Measurements from ENCODE around the gene GSTA2.
"Not testable (repeated sequence)": the region's sequence is repeated elsewhere in the genome, so short reads cannot be mapped to it uniquely, and the experiment has no call there.

The GSTA2 gene

DNA sequence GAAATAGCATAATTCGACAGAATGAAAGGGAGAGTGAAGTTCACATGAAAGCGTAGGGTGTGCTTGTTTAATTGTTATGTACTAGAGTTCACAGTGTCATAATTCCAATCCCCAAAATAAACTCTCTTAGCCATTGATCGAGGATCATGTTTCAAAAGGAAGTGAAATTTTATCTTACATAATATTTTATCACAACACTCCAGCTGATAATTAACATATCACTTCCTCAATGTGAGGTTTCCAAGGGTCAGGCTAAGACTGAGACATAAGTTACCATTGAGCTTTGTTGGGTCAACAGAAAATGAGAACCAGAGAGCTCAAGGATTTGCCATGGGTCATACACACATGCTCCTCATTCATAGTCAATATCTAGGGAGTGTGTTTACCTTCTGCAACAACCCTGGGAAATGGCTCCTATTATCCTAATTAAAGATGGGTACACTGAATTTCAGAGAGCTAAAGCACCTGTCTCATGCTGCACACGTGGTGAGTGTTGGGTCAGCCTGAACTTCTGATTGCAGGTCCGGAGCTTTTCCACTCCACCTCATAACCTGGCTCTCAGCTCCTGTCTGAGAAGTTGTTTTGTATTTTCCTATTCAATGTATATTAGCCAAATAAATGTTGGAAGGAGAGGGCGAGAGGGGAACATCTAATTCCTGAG, 3.0 kb downstream of the GSTA2 start:
- DNase-seq (ENCODE audit: low read depth): no peak

DNA sequence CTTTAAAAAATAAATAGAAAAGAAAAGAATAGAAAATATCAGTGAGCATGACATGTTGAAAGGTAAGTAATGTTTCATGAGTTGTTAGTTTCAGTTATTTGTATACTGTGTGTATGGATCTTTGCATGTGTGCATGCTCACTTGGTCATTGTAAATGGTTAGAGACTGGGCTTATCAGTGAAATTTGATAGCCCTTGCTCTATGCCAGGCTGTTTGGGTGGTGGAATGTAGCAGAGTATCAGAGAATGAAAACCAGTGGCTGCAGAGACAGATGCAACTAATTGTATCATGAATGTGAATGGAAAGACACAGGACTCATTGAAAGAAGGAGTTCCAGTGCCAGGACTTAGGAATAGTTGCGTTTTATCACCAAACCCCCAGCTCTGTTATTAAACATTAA, 4.2 kb downstream of the GSTA2 start:
- DNase-seq (ENCODE audit: low read depth): no peak

DNA sequence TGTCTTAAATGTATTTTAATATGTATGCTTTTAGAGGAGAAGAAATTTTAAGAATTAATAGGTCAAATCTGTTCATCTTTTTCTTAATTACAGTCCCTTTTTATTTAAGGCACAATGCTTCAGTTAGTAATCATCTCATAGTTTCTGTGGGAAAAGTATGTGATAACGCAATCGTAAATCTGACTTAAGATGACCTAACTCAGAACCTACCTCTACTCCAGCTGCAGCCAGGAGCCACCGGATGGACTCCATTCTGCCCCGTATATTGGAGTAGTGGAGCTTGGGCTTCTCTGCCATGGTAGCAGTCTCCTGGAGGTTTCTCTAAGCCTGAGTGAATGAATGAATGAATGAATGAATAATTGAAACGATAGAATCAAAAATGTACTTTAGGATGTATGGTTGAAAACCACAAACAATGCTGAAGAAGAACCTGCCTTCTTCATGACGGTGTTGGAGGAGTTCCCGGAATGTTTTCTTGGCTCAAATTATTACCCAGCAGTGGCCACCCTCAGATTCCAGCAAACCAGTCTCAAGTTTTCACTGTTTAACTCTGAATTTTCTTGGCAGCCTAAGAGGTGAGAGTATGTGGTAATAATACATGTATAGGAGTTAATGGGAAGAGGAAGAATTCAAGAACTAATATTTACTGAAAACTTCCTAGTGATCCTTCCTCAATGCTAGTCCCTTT, 5.5 kb downstream of the GSTA2 start:
- not testable (repeated sequence) for DNase-seq (ENCODE audit: low read depth)

DNA sequence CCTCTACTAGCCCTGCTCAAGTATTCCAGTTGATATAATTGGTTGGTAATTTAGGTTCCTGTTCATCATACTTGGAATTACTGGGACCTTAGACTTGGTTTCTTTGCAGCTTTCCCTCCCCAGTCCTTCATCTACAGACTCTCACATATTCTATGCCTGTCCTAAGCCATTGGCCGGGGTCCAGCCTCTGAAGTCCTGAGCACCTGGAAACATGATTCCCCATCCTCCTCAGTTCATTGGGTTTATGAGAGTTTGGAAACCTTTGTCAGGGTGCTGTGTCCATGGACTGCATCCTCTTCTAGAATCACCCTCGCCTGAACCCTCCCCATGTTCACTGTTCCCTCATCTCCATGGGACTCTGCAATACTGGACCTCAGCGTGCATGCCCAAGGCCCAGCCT, 8.8 kb downstream of the GSTA2 start:
- no peak for DNase-seq (ENCODE audit: low read depth)

DNA sequence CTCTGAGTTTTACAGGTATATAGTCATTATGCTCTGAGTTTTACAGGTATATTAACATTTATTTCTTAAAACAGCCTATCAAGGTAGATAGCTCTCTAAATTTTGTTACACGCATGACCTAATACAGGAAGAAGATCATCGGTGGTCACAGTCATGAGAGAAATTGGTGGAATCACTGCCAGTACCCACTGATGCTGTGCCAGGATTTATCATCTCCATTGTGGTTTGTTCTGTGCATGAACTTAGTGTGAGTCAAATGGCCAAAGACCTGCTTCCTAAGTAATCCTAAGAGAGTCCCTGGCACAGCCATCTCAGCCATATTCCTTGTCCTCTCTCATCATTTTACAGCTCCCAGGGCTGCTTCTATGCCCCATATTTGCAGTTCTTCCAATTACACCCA, 10.1 kb downstream of the GSTA2 start:
- DNase-seq (ENCODE audit: low read depth): not testable (repeated sequence)

DNA sequence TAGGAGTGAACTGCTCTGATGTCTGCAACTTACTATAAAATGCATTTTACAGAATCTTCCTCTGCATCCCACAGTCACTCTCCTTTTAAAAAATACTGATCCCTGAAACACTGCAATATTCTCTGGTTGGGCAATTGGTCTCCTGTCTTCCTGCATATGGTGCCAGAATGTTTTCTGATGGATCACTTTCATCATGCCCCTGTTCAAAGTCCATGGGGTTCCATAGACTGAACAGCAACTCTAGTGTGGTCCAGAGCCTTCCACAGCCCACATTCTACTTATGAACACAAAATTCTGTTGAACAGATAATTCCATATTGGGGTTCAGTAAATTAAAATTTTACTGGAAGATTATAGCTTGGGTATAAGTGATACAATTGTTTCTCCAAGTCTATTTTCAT, 11.0 kb downstream of the GSTA2 start:
- DNase-seq (ENCODE audit: low read depth): no peak

DNA sequence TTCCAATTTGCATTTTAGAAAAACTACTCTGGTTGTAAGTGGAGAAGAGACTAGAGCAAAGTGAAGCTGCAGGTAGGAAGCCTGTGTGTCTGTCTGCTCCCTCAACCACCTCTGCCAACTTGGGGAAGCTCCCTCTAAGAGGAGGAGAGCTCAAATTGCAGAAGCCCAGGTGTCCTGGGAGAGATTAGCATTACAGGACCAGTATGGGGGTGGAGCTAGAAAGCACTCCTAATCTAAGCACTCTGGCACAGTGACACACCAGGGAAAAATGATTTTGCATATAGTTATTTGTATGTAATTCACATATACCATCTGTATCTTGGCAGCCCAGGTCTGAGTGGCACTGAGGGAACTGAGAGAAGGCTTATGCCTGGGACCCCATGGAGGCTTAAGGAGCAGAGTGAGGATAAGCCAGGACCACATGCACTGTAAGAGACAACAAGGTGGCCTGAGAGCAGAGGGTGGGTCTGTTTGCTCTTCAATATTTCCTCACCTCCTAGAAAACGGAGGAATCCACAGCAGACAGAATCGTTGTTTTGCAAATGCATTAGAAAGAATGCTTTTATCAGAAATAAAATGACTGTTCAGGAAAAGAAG, 13.6 kb downstream of the GSTA2 start:
- no peak for DNase-seq (ENCODE audit: low read depth)

DNA sequence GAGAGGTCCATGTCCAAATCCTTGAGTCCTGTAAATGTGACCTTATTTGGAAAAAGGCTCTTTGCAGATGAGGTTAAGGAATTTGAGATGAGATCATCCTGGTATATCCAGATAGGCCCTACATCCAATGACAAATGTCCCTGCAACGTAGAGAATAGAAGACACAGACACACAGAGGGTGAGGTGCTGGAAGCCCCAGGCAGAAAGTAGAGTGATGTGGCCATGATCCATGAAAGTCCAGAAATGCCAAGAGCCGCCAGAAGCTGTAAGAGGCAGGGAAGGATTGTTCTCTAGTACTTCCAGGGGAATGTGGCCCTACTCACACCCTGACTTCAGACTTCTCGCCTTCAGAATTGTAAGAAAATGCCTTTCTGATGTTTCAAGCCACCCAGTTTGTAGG, 16.0 kb downstream of the GSTA2 start:
- not testable (repeated sequence) for DNase-seq (ENCODE audit: low read depth)

DNA sequence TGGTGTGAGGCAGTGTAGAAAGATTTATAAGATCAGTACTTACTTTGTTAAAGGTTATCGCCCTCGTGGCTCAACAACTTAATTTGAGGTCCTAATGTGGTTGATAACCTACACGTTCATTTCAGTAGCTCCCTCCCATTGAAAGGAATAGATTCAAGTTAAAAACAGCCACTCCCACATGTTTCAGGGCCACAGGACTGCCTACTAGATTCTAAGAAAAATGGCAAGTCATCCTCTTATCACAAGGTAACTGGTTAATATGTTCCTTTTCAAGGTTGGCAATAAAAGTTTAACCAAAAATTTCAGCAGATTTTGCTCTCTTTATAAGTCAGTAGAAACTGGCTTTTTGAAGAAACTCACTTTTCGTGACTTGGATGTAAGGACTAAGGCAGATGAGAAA, 17.1 kb downstream of the GSTA2 start:
- no peak for DNase-seq (ENCODE audit: low read depth)

DNA sequence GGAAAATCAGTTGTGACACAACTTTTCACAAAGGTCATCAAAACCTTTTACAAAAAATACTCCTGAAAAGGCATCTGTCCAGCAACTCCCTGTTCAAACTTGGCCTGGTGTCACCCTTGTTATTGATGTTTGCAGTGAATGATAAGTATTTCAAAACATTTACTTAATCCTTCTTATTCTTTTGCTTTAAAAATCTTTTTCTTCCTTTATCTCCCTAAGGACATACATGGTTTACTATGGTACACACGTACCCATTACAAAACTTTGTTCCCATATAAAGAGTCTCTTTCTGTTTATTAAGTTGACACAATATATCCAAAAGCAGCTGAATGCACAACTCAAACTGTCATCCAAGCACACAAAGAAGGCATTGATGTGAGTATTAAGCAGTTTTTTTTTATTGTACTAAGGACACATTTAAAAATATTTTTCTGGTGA, 17.5 kb downstream of the GSTA2 start:
- DNase-seq (ENCODE audit: low read depth): no peak

DNA sequence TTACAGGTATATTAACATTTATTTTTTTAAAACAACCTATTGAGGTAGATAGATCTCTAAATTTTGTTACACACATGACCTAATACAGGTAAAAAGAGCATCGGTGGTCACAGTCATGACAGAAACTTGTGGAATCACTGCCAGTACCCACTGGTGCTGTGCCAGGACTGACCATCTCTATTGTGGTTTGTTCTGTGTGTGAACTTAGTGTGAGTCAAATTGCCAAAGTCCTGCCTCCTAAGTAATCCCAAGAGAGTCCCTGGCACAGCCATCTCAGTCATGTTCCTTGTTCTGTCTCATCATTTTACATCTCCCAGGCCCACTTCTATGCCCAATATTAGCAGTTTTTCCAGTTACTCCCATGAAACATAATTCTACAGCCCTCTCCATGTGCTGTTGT, 21.4 kb downstream of the GSTA2 start:
- DNase-seq (ENCODE audit: low read depth): no peak

DNA sequence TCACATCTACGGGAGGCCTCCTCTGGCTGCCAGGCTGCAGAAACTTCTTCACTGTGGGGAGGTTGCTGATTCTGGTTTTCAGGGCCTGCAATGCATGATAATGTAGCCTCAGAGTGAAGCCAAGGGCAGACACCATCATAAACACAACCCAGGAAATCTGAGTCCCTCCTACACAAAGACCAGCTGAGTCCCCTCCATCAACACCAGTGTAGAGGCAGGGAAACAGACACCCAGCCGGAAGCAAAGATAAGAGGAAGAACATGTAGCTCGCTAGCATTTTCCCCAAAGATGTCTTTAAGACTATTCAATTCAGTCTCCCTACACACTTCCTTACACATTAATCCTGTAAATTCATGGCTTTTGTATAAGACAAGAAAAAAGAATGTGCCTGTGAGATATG, 23.6 kb downstream of the GSTA2 start:
- DNase-seq (ENCODE audit: low read depth): no peak

DNA sequence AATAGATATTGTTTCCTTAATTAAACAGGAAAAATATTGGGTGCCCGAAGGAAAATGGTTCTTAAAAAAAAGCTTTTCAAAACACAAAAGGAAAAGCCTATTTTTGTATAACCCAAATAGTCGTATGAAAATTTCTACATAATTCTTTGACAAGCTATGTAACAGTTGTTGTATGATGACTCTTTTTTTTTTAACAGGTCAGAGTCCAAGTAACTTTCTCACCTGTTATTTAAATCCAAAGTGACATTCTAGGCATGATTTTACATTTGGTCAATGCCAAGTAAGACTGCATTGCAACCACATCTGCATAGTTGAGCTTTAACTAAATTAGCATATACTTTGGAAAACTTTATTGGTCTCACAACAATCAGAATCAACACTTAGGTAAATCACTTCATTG, 24.1 kb downstream of the GSTA2 start:
- DNase-seq (ENCODE audit: low read depth): no peak

DNA sequence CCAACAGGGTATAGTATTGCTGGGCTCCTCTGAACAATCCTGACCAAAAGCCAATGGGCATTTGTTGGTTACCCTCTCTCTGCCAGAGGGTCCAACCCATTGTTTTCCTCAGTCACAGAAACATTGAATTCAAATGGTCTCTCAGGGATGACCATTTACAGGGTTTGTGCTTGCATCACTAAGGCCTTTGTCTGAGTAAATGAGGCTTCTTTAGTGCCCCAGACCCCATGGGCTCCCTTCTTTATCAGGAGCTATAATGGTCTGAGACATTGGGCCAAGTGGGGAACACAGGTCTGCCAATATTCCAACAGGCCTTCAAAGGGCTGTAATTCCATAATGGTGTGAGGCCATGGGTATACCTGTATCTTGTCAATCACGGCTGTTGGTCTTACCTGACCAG, 27.1 kb downstream of the GSTA2 start:
- DNase-seq (ENCODE audit: low read depth): no peak

DNA sequence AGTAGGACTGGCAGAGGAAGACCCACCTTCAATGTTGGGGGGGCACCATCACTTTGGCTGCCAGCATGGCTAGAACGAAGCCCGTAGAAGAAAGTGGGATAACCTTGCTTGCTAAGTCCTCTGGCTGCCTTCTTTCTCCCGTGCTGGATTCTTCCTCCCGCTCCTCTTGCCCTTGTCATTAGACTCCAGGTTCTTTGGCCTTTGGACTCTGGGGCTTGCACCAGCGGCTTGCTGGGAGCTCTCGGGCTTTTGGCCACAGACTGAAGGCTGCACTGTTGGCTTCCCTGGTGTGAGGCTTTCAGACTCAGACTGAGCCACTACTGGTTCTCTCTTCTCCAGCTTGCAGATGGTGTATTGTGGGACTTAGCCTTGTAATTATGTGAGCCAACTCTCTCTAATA, 28.2 kb downstream of the GSTA2 start:
- DNase-seq (ENCODE audit: low read depth): no peak

DNA sequence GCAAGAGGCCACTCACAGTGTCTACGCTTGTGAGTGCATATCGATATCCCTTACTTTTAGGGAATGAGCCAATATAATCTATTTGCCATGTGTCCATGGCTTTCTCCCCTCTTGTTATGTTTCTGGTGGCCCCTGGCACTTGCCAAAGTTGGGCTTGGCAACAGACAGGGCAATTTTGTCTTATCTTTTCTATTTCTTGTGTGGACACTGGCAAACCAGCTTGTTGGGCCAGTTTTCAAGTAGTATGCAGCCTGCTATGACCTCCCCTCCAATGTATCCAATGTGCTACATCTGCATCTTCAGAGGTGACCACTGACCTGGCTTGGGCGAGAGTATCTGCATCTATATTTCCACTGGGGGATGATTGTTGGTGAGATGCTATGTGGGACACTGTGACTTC, 29.2 kb downstream of the GSTA2 start:
- DNase-seq (ENCODE audit: low read depth): no peak

DNA sequence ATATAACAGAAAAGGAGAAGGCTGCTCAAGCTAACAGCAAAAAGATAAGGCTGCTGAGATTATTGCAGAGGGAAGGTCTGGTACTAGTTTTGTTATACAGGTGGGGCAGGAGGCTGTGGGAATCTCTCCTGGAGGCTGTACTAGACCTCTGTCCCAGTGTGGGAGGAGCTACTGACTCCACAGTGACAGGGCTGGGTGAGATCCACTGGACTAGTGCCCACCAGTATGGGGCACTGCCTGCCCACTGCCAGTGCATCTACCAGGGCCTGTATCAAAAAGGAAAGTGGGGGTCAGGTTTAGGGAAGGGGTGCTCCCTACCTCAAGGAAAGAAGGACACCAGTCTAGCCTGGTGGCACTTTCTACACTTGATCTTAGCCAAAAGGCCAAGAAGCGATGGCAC, 30.1 kb downstream of the GSTA2 start:
- DNase-seq (ENCODE audit: low read depth): no peak

DNA sequence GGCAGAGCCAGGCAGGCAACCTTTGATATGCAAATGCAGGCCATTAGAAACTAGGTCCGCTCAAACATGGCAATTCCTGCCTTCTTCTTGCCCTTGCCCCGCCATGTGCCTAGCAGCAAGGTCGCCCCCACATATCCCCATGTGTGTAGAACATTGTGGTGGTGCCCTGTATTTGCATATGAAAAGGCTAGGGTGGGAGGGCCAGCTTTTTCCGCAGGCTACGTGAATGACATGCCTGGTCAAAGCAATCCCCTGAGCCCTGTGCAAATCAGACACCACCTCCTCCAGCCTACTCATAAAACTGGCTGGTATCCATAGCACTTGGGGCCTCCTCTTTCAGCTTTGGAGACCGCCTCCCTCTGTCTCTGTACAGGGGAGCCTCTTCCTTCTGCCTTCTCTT, 31.6 kb downstream of the GSTA2 start:
- no peak for DNase-seq (ENCODE audit: low read depth)

DNA sequence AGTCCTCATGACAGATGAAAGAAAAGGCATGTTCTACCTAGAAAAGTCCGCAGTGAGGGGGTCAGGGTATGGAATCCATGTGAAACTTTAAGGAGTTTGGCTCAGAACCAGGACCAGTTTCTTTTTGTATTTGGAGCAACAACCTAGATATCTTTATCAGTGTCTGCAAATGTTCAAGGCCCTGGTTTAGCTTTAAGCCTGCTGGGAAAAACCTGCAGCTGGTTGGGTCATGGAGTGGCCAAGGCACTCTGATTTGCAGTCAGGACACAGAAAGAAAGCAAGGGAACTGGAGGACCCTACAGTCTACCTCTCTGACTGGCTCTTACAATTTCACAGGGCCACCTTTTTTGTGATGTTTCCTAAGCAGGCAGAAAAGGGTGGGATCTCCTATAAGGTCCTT, 33.7 kb downstream of the GSTA2 start:
- no peak for DNase-seq (ENCODE audit: low read depth)

DNA sequence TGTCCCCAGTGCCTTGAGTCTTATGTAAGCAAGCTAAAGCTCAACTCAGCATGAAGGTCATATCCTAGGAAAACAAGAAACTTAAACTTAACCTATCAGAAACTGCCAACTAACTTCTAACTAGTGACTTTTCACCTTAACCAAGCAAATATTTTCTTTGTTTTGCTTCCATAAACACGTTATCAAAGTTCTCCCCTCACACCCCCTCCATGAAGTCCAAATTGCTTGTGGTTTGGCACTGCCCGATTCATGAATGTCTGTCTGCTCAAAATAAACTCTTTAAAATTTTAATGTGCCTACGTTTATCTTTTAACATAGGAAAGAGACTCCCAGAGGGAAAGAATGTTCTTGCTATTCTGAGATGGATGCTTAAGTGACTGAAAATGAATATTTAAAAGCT, 34.9 kb downstream of the GSTA2 start:
- no peak for DNase-seq (ENCODE audit: low read depth)

DNA sequence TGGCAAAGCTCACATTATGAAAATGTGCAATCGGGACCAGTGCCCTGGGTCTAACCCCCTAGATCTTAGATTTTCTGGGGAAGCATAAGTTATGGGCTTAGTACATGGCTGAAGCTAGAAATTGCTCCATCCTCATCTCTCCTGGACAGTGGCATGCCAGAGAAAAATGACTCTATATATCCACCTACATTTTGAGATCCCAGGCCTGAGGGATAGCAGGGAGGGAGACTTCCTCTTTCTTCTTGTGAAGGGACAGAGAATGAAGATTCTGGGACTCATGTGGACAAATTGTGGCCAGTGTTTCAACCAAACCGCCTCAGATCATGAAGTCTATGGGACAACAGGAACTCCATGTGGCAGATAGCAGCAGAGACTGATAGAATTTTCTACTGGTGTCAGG, 35.4 kb downstream of the GSTA2 start:
- DNase-seq (ENCODE audit: low read depth): no peak

DNA sequence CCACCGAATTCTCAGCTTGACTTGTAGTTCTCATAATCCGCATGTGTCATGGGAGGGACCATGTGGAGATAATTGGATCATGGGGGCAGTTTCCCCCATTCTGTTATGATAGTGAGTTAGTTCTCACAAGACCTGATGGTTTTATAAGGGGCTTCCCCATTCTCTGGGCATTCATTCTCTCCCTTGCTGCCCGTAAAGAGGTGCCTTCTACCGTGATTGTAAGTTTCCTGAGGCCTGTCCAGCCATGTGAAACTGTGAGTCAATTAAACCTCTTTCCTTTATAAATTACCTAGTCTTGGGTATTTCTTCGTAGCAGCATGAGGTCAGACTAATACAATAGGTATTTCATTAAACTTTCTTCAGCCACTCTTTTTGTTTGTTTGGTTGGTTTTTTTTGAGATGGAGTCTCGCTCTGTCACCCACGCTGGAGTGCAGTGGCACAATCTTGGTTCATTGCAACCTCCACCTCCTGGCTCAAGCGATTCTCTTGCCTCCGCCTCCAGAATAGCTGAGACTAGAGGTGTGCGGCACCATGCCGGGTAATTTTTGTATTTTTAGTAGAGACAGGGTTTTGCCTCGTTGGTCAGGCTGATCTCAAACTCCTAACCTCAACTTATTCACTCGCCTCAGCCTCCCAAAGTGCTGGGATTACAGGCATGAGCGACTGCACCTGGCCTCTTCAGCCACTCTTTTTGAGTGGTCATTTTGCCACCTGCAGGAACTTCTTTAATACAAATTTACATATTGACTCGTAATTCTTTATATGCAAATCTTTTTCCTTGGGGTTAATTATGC, 36.3 kb downstream of the GSTA2 start:
- DNase-seq (ENCODE audit: low read depth): no peak

DNA sequence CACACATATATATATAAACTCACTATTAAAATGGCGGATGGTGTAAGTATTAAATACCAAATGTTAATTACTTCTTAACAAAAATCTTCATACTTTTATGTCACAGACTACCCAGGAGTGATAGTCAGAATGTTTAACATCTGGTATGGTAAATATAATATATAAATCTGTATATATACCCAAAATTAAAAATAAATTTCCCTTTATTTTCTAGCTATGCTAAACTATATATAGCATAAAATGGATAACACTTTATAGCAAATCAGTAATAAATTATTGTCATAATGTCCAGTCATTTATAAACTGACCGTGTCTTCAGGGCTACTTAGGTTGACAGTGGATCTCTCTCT, 37.1 kb downstream of the GSTA2 start:
- no peak for DNase-seq (ENCODE audit: low read depth)
